ENCODE measurements around the gene DPF1.

- TF ChIP-seq EZH2phosphoT487 (IDR thresholded peaks at IDR 0.05; ENCODE audit: borderline replicate concordance, low read length) (no peak), CTCF (IDR thresholded peaks at IDR 0.05; ENCODE audit: low read depth, low read length, poor library complexity, severe bottlenecking) (no peak)
These were observed 12.3 kb downstream of the DPF1 start for GRCh38 chr19:38211766-38212165.

Measured in DOHH2 (cell line).